Measurements from ENCODE around the gene PSMB5.

The PSMB5 gene

GRCh38 chr14:23034498-23035302 lies at the start of gene PSMB5:
Gene PSMB5, minus strand, starts transcription at chr14:23034900. Its CDS starts 19 bp downstream, at chr14:23034881.
- DNase-seq: peak; percentile 73

- no peak for DNase-seq
These were observed 45.8 kb upstream of the PSMB5 start for GRCh38 chr14:23080474-23080873.

- no peak for DNase-seq
These were observed 45.0 kb upstream of the PSMB5 start for GRCh38 chr14:23079716-23080115.

DNA sequence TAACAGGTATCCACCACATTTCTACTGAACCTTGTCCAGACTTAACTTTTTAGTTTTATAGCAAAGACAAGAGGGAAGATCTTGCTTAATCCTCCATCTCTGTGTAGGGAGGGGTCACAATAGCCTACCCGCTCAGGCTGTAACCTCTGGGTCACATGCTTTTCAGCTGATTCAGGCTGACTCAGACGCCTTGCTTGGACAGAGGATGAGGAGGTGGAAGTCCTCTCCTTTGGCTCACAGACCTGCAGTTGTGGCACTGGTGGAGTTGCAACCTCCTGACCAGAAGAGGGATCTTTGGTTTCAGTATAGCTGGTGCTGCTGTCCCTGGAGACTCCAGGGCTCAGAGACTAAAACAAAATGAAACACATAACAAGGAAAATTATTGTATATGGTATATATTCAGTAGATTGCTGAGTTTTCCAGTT lies 44.0 kb upstream of the PSMB5 start:
- no peak for DNase-seq

DNA sequence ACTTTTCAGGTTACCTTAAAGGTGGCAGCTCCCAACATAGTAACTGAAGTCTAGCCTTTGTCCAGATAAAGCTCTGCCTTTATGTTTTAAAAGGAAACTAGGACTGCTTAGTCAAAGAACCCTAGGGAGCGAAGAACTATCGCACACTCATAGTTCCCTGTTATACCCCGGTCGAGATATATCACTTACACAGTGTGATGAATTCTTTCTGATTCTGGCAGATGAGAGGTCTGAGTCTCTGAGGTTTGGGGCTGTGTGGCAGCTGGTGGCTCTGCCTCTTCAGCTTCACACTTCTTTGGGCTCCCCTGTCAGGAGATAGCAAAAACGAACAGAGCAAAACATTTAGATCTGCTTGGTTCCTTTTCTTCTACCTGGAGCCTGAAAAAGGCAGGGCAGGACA lies 43.3 kb upstream of the PSMB5 start:
- no peak for DNase-seq

DNA sequence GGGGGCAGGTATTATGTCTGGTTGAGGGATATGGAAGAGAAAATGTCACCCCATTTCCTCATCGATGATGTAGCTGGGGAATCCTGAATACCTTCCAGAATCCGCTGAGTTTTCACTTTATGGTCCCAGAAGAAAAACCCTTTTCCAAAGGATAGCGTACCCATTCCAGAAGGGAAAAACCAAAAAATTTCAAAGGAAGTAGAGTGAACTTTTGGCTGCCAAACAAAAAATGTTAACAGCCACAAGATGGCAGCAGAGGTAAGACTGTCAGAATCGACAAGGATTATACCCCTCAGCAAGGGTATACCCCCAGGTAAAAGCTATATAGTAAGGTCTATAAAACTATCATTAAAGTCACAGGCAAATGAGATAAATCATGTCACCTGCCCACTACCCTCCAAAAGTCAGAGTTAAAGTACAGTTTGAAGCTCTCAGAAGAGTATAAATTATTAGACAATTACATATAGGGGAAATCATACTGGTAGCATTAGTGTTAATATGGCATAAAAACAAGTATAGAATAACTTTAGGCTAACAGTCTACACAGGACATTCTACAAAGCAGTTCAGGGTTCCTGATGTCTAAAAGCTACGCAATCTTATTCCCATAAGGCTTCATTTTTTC lies 42.2 kb upstream of the PSMB5 start:
- DNase-seq: no peak

GRCh38 chr14:23074906-23075305 lies 40.2 kb upstream of the PSMB5 start:
- no peak for DNase-seq

DNA sequence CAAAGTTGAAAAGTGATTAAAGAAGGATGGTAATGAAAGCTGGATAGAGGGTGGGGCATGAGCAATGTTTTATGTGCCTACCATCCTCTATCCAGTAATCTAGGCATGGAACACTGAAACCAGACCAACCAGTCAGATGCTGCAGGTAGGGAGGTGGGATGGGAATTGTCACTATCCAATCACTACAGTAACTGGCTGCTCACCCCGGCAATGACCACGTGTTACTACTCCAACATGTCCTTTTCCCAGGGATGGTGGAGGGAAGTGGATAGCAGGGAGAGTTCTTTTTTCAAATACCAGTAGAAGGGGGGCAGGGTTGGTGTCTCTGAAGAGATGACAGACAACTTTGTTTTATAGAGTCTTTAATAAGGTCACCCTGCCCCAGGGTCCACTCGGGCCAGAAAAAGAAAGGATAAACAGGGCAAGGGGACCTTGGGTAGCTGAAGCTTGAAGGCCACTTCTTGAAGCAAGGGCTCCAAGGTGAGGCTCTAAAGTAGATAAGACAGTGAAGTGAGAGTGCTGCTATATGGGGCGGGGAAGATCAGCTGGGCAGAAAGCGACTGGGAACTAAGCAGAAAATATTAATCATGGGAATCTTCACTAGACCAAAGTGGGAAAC lies 37.3 kb upstream of the PSMB5 start:
- no peak for DNase-seq

- DNase-seq: peak; percentile 81
These were observed 36.7 kb upstream of the PSMB5 start for GRCh38 chr14:23071244-23071920.

DNA sequence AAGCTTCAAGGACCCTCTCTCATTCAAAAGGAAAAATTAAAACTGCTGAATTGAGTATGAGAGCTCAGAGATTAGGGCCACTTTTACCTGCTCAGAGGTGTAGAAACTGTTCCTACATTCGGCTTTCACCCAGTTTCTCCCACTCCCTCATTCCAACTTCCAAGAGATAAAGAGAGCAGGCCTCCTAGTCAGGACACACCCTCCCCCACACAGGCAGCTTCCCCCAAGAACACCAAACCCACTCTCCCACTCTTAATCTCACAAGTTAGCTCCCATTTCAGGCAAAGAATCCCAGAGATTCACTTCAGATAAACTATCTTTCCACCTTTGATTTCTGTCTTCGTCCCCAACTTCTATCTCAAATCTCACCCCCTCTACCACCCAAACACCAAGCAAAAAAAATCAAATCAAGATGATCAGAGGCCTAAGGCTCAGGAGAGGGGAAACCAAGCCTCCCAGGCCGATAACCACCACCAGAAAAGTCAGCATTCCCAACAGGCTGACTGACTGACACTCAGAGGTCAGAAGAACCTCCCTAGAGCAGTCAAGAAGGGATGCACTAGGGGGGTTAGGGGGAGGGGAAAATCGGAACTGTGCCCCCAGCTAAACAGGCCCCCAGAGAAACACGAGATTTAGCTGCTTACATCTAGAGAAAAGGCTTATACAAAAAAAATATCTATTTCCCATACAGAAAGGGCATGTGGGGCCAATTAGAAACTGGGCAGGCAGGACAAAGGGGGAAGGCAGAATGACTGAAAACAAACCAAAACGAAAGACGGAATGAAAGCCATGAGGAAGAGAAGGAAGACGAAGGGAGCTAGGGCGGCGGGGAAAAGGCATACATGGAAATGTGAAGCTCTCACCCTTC lies 35.8 kb upstream of the PSMB5 start:
- DNase-seq: no peak

GRCh38 chr14:23069413-23069806 lies 34.7 kb upstream of the PSMB5 start:
- no peak for DNase-seq

DNA sequence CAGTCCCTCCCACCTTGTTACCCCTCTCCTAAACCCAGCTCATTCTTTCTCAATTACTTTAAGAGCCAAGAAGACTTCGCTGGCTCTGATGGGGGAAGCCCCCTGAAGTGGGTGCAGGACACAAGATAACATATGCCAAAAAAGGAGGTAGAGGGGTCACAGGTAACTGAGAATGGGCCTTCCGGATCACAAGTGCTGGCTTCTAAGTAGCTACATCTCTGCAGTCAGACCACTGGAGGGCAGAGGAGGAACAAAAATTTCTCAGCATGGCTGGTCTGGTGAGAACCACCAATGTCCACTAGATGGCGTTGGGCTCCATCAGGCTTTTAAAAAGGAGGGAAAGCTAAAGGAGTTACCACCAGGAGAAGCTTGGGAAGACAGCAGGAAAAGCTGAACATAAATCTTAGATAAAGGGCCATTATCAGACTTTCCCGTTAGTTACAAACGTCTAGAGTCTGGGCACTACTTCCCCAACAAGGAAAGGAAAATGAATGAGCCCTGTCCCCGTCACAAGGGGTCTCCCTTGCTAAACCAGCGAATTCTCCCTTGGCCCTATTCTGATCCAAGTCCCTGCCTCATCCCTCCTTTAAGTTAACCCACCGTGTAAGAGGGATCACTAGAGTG lies 34.2 kb upstream of the PSMB5 start:
- DNase-seq: peak; percentile 61

- DNase-seq: no peak
These were observed 33.4 kb upstream of the PSMB5 start for GRCh38 chr14:23067847-23068788.

DNA sequence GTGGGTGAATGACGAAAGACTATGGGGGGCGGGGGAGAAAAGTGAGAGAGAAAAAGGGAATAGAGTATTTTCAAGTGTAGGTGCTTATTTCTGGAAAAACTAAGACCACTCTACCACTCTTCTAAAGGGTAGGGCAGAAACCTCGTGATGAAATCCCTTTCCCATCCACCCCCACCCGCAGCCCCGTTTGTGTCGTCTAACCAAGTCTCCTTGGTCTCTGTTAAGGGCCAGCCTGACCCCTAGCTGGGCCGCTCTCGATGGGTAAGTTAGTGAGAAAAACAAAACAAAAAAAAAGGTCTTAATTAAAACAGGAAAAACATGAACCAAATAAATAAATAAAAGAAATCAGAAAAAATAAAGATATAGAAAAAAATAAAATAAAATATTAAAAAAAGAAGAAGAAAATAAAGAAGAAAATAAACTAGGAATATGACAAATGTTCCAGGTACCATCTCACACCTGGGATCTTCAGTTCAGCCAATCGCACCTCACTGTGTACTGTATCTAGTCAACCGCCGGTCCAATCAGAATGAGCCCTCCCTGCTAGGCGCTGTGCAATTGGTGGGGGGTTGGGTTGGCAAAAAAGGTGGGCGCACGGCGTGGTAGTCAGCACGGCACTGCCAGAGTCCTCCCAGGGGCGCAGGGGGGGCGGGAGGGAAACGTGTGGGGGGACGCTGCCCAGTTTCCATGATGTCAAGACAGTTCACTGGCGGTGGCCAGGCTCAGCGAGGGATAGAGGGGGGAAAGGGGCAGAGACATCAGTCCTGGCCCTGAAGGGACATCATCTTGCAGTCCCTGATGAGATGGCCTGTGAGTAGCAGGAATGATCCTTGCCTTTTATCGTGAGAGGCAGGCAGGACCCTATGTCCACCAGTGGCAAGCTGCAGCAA lies 32.4 kb upstream of the PSMB5 start:
- no peak for DNase-seq

- no peak for DNase-seq
These were observed 31.7 kb upstream of the PSMB5 start for GRCh38 chr14:23066368-23066767.

GRCh38 chr14:23063601-23064000 lies 28.9 kb upstream of the PSMB5 start:
- DNase-seq: no peak

DNA sequence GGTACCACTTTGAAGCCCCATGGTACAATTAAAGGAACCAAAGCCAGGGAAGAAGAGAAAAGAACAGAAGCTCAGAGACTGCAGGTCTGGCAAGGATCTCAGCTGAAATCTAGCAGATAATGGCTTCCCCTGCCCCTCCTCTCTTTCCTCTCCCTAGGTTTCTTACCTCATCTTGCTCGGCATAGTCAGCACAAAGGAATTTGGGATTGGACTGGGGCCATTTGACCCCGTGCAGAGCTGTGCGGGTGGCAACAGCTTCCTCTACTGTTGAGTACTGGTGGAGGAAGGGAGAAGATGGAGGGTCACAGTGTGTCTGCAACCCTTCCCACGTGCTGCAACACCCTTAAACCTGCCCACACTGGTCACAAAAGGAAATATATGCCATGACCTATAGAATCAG lies 27.3 kb upstream of the PSMB5 start:
- peak; percentile 83 for DNase-seq

- no peak for DNase-seq
These were observed 26.0 kb upstream of the PSMB5 start for GRCh38 chr14:23060536-23061260.
